ENCODE measurements around the gene HS1BP3. TPM values are rescaled to one million over a fixed set of nuclear protein-coding genes. Genes with fewer than 3 reads are reported as not detected.
A peak's percentile ranks its signal among the peaks of the same experiment; 100 is the strongest.

The HS1BP3 gene
- total RNA-seq, 1 donor from 2014 or later: 23.8 TPM

DNA sequence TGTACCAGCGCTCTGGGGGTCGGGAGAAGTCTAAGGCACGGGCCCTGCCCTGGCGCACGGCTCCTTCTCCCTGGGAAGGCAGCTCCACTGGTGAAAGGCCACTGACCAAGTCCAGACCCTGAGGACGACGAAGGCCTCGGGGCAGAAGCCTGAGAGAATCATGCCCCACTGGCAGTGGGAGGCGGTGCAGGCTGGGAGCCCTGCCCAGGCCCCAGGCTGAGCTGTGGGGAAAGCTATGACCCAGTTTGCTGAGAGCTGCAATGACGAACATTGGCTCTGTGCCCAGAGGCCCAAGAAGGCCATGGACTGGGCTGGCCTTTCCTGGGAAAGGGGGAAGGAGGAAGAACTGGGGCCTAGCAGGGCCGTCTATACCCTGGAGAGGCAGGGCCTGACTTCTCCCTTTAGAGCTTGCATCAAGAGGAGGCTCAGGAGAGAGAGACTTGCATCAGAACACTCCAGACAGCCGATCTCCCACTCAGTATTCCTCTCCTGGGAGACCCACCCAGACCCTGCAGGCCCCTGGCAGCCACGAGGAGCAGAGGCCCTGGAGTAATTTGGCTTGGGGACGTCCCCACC is 32.9 kb downstream of the HS1BP3 start:
- Mint-ChIP-seq H3K27ac (ENCODE audit: unreplicated experiment) (no peak overlapping the region), H3K4me3 (ENCODE audit: unreplicated experiment) (no peak overlapping the region), H3K36me3 (ENCODE audit: unreplicated experiment) (peaks cover 8% of the 10 kb centered on the region), H3K27me3 (ENCODE audit: unreplicated experiment) (peaks cover 12% of the 10 kb centered on the region), H3K9me3 (ENCODE audit: unreplicated experiment) (peaks cover 15% of the 10 kb centered on the region), H3K4me1 (ENCODE audit: low read depth, unreplicated experiment) (peaks cover 14% of the 10 kb centered on the region)
- TF ChIP-seq, protein P1, sequence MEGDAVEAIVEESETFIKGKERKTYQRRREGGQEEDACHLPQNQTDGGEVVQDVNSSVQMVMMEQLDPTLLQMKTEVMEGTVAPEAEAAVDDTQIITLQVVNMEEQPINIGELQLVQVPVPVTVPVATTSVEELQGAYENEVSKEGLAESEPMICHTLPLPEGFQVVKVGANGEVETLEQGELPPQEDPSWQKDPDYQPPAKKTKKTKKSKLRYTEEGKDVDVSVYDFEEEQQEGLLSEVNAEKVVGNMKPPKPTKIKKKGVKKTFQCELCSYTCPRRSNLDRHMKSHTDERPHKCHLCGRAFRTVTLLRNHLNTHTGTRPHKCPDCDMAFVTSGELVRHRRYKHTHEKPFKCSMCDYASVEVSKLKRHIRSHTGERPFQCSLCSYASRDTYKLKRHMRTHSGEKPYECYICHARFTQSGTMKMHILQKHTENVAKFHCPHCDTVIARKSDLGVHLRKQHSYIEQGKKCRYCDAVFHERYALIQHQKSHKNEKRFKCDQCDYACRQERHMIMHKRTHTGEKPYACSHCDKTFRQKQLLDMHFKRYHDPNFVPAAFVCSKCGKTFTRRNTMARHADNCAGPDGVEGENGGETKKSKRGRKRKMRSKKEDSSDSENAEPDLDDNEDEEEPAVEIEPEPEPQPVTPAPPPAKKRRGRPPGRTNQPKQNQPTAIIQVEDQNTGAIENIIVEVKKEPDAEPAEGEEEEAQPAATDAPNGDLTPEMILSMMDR (IDR thresholded peaks at IDR 0.05; ENCODE audit: partially characterized antibody, unreplicated experiment): peak; percentile 32
- DNase-seq: peak; percentile 46

DNA sequence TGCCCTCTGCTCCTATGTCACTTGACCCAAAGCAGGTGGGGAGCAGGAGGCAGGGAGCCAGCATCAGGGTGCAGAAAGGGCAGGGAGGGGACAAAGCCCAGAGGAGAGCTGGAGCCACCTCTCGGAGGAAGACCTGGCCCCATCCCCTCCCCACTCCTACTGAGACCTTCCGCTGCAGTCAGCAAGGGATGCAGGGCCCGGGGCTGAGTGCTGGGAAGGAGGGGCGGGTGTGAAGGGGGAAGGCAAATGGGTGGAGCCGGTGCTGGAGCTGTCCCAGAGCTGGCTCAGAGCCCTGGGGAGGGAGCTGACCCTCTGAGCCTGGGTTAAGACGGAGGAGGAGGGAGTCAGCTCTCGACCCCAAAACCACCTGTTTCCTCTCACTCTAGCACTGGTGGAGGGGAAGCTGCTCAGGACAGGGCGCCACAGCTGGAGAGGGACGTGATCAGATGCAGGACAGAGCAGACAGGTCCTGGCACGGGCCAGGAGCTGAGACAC is 33.8 kb downstream of the HS1BP3 start:
- Mint-ChIP-seq H3K36me3 (ENCODE audit: unreplicated experiment) (peaks cover 8% of the 10 kb centered on the region), H3K27ac (ENCODE audit: unreplicated experiment) (no peak overlapping the region), H3K9me3 (ENCODE audit: unreplicated experiment) (peaks cover 12% of the 10 kb centered on the region), H3K4me3 (ENCODE audit: unreplicated experiment) (no peak overlapping the region), H3K27me3 (ENCODE audit: unreplicated experiment) (peaks cover 11% of the 10 kb centered on the region), H3K4me1 (ENCODE audit: low read depth, unreplicated experiment) (peaks cover 11% of the 10 kb centered on the region)
- TF ChIP-seq, protein P1 (IDR thresholded peaks at IDR 0.05; ENCODE audit: partially characterized antibody, unreplicated experiment): no peak
- DNase-seq: peak; percentile 22

- peaks cover 12% of the 10 kb centered on the region for H3K9me3 Mint-ChIP-seq (ENCODE audit: unreplicated experiment)
- peaks cover 11% of the 10 kb centered on the region for H3K27me3 Mint-ChIP-seq (ENCODE audit: unreplicated experiment)
- H3K36me3 Mint-ChIP-seq (ENCODE audit: unreplicated experiment): peaks cover 8% of the 10 kb centered on the region
- no peak overlapping the region for H3K27ac Mint-ChIP-seq (ENCODE audit: unreplicated experiment)
- no peak overlapping the region for H3K4me3 Mint-ChIP-seq (ENCODE audit: unreplicated experiment)
- DNase-seq: peak; percentile 4
- TF ChIP-seq, protein P1 (IDR thresholded peaks at IDR 0.05; ENCODE audit: partially characterized antibody, unreplicated experiment): no peak
- peaks cover 11% of the 10 kb centered on the region for H3K4me1 Mint-ChIP-seq (ENCODE audit: low read depth, unreplicated experiment)
Observed at GRCh38 chr2:20616341-20616871, 34.5 kb downstream of the HS1BP3 start.

- peaks cover 5% of the 10 kb centered on the region for H3K36me3 Mint-ChIP-seq (ENCODE audit: unreplicated experiment)
- peaks cover 10% of the 10 kb centered on the region for H3K9me3 Mint-ChIP-seq (ENCODE audit: unreplicated experiment)
- TF ChIP-seq, protein P1 (IDR thresholded peaks at IDR 0.05; ENCODE audit: partially characterized antibody, unreplicated experiment): no peak
- no peak overlapping the region for H3K4me3 Mint-ChIP-seq (ENCODE audit: unreplicated experiment)
- H3K27ac Mint-ChIP-seq (ENCODE audit: unreplicated experiment): no peak overlapping the region
- DNase-seq: peak; percentile 4
- H3K4me1 Mint-ChIP-seq (ENCODE audit: low read depth, unreplicated experiment): peaks cover 11% of the 10 kb centered on the region
- peaks cover 8% of the 10 kb centered on the region for H3K27me3 Mint-ChIP-seq (ENCODE audit: unreplicated experiment)
Observed at GRCh38 chr2:20615466-20616241, 35.2 kb downstream of the HS1BP3 start.

Measured in glutamatergic neuron (in vitro differentiated cells).